Fibroblast of skin of right biceps (primary cell): ENCODE measurements around the gene KCNA3.

Experiments used
- DNase-seq: peaks from one replicate; pipeline ENCODE4 v3.0.0-alpha.2; 2013

Gene KCNA3

GRCh38 chr1:110636149-110636935, 38.4 kb downstream of the KCNA3 start:
- no peak for DNase-seq

- DNase-seq, result no peak
Observed at GRCh38 chr1:110635434-110635833, 39.3 kb downstream of the KCNA3 start.

DNA sequence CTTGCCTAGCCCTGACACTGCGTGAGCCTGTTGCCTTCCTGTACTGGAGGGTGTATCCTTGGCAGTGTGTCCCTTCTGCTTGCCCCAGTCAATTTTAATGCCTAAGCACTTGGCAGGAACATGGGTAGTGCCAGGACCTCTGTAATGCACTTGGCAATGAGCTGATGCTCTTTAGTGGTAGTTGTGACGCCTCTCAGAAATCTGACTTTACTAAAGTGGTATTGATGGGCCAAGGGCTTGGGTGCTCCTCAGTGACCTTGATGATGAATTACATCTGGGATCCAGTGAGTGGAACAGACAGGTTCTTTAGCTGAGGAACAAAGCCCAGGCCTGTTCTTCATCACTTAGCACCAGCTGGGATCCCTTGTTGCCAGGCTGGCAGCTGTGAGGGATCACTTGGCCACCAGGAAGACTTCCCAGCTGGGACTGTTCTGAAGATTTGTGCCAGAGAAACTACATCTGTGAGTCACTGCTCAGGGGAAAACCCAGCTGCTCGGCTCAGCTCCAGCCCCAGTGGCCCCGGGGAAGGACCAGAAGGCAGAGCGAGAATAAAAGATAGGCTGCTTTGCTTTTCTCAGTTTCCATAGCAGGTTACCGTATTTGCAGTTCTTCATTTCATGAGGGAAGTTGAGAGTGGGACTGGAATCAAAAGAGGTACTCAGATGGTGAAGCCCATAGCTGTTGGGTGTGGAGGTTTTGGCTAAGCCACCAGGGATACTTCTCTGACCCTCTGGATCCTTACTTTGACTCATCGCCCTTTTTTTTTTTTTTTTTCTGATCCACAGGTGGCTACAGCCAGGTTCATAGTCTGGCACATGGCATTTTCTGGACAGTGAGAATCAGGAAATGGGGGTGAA, 40.1 kb downstream of the KCNA3 start:
- no peak for DNase-seq

- DNase-seq, result no peak
Observed at GRCh38 chr1:110634086-110634454, 40.7 kb downstream of the KCNA3 start.

DNA sequence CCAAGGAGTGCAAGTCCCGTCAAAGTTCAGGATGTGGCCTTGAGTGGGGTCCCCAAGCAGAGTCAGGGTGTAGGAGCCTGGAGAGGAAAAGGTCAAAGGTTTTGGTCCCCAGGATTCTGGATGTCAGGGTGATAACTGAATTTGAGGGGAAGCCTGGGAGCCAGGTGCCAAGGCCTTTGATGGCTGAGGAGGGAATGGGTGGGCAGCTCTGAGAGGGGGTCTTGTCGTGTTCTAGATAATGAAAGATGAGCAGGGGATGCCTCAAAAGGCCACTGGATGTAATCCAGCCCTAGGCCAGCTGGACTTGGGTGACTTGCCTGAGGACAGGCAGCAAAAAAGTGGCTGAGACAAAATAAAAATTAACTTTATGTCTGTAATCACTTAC, 41.1 kb downstream of the KCNA3 start:
- no peak for DNase-seq

DNA sequence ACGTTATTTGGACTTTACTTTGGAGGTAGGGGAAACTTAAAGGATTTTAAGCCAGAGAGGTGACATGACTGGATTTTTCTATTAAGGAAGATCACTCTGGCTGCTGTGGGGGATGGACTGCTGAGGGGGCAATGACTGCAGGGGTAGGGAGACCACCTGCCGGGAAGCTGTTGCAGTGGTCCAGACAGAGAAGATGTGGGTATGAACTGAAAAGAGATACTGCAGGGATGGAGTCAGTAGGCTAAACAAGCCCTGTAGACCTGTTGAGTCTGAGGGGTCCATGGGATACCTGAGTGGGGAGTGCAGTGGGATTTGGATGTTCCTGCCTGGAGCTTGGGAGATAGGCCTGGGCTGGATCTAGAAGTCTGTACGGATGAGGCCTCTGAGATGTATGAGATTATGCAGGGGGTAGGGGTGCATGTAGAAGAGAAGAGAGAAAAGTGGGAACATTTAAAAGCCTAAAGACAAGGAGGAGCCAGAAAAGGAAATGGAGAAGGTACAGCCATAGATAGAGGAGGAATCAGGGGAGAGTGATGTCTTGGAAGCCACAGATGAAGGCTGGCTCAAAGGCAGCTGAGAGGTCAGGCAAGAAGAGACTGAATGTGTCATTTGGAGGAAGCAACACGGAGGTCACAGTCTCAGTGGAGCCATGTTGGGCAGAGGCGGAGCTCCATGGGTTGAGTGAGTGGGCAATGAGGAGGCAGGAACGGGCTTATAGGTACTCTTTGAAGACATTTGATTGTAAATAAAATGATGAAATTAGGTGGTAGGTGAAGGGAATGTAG, 42.7 kb downstream of the KCNA3 start:
- DNase-seq, result no peak

DNA sequence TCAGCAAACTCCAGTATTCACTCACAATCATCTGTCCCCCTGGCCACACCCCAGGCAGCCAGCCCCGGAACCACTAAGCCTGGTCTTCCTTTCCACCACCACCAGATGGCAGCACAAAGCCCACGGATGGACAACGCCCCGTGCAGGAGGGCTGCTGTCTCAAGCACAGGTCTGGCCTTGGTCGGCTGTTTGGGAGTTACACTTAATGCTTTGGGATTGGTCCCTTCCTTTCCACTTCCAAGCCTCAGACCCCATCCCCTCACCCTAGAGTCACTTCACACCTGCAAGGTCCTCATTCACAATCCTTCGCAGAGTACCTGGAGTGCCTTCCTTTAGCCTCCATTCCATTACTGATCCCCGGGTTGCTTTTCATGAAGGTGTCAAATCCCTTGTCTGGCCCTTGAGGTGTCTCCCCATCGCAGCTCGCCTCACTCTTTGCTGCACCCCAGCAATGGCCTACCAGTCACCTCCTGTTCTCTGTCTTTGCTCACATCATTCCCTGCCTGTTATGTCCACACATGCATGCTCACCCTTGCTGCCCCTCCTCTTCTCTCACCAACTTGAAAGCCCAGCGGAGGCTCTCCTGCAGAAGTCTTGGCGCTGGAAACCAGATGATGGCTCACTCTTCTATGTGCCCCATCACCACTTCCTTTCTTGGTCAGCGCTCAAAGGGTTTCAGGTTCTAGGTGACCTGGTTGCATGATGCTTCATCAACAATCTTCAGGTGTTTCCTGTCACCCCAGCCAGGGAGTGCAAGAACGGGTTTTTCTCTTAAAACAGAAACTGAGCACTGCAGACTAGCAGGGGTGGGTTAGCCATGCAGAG, 43.7 kb downstream of the KCNA3 start:
- DNase-seq, result peak; percentile 41

- no peak for DNase-seq
Observed at GRCh38 chr1:110628323-110629105, 46.2 kb downstream of the KCNA3 start.

GRCh38 chr1:110627764-110628163, 47.0 kb downstream of the KCNA3 start:
- no peak for DNase-seq

DNA sequence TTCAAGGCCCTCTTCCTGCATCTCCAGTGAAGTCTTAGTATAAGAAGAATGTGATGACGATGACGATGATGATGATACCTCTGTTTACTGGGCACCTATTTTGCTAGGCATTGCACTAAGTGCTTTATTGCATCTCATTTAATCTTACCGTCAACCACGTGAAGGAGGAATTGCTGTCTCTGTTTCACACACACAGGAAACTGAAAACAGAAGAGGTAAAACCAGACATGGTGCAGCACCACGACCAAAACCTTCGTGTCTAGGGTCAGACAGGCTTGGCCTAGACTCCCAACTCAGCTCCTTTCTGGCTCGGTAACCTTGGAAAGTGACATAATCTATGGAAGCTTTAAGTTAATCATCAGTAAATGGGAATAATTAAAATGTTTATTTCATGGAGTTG, 47.9 kb downstream of the KCNA3 start:
- no peak for DNase-seq
